ENCODE measurements around the gene ETV6. TPM values are rescaled to one million over a fixed set of nuclear protein-coding genes. Genes with fewer than 3 reads are reported as not detected.

ETV6 gene
- total RNA-seq, 1 experiment from 2014 or later = 89.1 TPM

DNA sequence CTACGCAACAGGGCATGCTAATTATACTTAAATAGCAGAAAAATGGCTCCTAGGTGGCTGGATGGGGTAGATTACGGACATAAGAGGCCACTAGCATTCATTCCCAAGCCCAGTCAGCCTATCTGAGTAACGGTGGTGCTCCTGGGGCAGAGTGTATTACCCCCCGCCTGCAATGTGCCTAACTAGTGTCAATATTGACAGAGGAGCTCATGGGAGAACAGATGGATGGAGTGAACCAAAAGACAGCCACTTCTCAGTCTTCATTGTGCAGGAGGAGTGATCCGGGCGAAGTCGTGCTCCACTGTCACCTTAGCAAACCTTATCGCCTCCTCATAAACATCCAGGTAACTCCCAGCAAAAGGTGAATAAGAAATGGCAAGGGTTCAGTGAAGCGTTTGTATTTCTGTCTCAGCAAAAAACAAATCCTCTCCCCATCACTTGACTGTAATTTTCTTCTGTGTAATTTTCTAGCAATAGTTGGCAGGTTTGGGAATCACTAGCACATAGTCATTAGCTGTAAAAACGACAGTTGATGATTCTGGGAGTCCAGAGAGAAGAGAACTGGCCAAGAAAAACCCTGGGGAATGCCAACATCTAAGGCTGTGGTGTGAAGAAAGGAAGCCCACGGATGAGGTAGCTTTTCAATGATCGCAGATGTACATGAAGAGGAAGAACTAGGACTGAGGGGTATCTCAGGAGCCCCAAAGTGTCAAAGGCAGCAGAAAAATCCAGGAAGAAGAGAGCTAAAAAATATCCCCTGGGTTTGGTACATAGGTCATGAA is 294.6 kb downstream of the ETV6 start:
- DNase-seq = no peak
- Mint-ChIP-seq H3K36me3 (ENCODE audit: insufficient read depth, unreplicated experiment) (no peaks in the 10 kb centered on the region), H3K27me3 (ENCODE audit: unreplicated experiment) (no peaks in the 10 kb centered on the region), H3K4me3 (ENCODE audit: low read depth, unreplicated experiment) (no peak overlapping the region), H3K9me3 (ENCODE audit: low read depth, unreplicated experiment) (no peaks in the 10 kb centered on the region), H3K4me1 (ENCODE audit: low read depth, unreplicated experiment) (peaks cover 6% of the 10 kb centered on the region), H3K27ac (ENCODE audit: unreplicated experiment) (no peak overlapping the region)
- BruUV-seq (replicated peaks) = no TSS peak
- CTCF ChIA-PET = interaction anchor here (0.6 kb wide), 1 partner anchor 14 kb away, joined by 3 read pairs; no protein-coding TSS in a partner anchor
- TF ChIP-seq, protein P1, sequence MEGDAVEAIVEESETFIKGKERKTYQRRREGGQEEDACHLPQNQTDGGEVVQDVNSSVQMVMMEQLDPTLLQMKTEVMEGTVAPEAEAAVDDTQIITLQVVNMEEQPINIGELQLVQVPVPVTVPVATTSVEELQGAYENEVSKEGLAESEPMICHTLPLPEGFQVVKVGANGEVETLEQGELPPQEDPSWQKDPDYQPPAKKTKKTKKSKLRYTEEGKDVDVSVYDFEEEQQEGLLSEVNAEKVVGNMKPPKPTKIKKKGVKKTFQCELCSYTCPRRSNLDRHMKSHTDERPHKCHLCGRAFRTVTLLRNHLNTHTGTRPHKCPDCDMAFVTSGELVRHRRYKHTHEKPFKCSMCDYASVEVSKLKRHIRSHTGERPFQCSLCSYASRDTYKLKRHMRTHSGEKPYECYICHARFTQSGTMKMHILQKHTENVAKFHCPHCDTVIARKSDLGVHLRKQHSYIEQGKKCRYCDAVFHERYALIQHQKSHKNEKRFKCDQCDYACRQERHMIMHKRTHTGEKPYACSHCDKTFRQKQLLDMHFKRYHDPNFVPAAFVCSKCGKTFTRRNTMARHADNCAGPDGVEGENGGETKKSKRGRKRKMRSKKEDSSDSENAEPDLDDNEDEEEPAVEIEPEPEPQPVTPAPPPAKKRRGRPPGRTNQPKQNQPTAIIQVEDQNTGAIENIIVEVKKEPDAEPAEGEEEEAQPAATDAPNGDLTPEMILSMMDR (IDR thresholded peaks at IDR 0.05; ENCODE audit: unreplicated experiment) = no peak
- intact Hi-C loops (cut with micrococcal nuclease; ENCODE audit: unreplicated experiment) = no loop called here

Measured in Calu3 (cell line).